Transverse colon (tissue), 4 donors: ENCODE results near the gene NFATC2IP.

Experiments
- EP300 ChIP-seq: sonication (generic); formaldehyde crosslinking; IDR thresholded peaks from one replicate; pipeline ENCODE4 v1.6.1; 2017; ENCODE audit warnings: antibody characterized with exemption, low read depth
- POLR2A ChIP-seq: fragments of 450-650 bp; IDR thresholded peaks from one replicate; pipeline ENCODE4 v1.6.1; 2016; ENCODE audit warnings: antibody characterized with exemption, mild to moderate bottlenecking, moderate library complexity
- POLR2AphosphoS5 ChIP-seq, 3 donors: sonication (generic); formaldehyde crosslinking; IDR thresholded peaks; one replicate each; pipeline ENCODE4 v1.6.1; 2016; ENCODE audit warnings: antibody characterized with exemption in 3 of 3
- TF ChIP-seq, protein P1 (sequence below), 5 experiments: fragments of 200-600 bp in 3 of 5; fragments of 450-650 bp in 2 of 5; sonication (generic) in 3 of 5; IDR thresholded peaks; 1 replicate in 2 of 5; 2 replicates in 3 of 5; pipeline ENCODE4 v1.5.1; 2016 to 2017; ENCODE audit warnings: antibody characterized with exemption in 5 of 5, inconsistent platforms in 3 of 5, mild to moderate bottlenecking in 2 of 5, moderate library complexity in 1 of 5

DNA sequence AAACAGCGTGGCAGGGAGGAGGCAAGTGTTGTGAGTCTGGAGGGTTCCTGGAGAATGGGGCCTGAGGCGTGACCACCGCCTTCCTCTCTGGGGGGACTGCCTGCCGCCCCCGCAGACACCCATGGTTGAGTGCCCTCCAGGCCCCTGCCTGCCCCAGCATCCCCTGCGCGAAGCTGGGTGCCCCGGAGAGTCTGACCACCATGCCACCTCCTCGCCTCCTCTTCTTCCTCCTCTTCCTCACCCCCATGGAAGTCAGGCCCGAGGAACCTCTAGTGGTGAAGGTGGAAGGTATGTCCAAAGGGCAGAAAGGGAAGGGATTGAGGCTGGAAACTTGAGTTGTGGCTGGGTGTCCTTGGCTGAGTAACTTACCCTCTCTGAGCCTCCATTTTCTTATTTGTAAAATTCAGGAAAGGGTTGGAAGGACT lies 18.9 kb upstream of the NFATC2IP start, which contains the start of gene CD19:
- TF ChIP-seq, protein P1, sequence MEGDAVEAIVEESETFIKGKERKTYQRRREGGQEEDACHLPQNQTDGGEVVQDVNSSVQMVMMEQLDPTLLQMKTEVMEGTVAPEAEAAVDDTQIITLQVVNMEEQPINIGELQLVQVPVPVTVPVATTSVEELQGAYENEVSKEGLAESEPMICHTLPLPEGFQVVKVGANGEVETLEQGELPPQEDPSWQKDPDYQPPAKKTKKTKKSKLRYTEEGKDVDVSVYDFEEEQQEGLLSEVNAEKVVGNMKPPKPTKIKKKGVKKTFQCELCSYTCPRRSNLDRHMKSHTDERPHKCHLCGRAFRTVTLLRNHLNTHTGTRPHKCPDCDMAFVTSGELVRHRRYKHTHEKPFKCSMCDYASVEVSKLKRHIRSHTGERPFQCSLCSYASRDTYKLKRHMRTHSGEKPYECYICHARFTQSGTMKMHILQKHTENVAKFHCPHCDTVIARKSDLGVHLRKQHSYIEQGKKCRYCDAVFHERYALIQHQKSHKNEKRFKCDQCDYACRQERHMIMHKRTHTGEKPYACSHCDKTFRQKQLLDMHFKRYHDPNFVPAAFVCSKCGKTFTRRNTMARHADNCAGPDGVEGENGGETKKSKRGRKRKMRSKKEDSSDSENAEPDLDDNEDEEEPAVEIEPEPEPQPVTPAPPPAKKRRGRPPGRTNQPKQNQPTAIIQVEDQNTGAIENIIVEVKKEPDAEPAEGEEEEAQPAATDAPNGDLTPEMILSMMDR (IDR thresholded peaks at IDR 0.05), result no peak
- TF ChIP-seq EP300 (no peak), POLR2A (no peak), POLR2AphosphoS5 (IDR thresholded peaks at IDR 0.05) (no peak)
